ENCODE data around the gene EIF3J.

DNA sequence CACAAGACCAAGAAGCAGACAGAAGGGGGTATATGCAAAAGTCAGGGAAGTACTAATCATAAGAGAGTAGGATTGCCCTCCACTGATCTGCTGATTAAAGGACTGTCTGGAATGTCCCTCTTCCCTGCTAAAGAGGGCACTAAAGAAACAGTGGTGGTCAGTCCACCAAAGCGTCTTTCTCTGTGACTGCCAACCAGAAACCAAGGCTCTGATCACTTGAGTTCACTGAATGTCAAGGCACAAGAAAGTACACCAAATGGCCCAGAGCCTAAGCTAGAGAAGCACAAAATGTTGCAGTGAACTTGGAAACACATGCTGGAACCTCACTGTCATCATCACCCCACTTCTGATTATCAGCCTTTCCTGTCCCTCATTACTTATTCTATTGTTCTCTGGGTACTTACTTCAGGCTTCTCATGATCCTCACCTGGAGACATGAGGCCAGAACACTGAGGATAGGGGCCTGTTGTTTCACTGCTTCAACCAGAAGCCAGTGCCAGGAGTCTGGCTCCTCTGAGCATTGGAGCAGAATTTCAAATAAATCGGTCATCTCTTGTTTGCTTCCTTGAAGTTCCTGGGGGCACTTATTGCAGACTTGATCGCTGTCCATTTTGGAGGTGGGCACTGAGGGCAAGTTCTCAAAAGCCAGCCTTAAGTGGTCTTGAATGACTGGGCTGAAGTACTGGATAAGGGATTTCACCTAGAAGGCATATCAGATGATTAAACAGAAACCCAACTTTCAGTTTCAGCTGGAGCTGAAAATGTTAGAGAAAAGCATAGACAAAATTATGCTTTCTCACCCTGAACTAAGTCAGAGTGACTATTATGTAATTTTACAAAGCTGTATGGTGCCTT lies 58.9 kb downstream of the EIF3J start:
- TF ChIP-seq, protein P1, sequence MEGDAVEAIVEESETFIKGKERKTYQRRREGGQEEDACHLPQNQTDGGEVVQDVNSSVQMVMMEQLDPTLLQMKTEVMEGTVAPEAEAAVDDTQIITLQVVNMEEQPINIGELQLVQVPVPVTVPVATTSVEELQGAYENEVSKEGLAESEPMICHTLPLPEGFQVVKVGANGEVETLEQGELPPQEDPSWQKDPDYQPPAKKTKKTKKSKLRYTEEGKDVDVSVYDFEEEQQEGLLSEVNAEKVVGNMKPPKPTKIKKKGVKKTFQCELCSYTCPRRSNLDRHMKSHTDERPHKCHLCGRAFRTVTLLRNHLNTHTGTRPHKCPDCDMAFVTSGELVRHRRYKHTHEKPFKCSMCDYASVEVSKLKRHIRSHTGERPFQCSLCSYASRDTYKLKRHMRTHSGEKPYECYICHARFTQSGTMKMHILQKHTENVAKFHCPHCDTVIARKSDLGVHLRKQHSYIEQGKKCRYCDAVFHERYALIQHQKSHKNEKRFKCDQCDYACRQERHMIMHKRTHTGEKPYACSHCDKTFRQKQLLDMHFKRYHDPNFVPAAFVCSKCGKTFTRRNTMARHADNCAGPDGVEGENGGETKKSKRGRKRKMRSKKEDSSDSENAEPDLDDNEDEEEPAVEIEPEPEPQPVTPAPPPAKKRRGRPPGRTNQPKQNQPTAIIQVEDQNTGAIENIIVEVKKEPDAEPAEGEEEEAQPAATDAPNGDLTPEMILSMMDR (conservative IDR thresholded peaks at IDR 0.05) = no peak
- TF ChIP-seq EZH2 (IDR thresholded peaks at IDR 0.05; ENCODE audit: low read depth) = no peak
